NCI-H2107 treated with DMSO at 0.1 percent for 48 hours (cell line): ENCODE data around the gene DLGAP3.

Experiments
- DNase-seq: peaks from one replicate; lab custom pipeline; 2025; ENCODE audit not compliant: unreplicated experiment; lab: John Stamatoyannopoulos, UW

The DLGAP3 gene

GRCh38 chr1:34929853-34930701 lies 627 bp upstream of the DLGAP3 start:
- no peak for DNase-seq

DNA sequence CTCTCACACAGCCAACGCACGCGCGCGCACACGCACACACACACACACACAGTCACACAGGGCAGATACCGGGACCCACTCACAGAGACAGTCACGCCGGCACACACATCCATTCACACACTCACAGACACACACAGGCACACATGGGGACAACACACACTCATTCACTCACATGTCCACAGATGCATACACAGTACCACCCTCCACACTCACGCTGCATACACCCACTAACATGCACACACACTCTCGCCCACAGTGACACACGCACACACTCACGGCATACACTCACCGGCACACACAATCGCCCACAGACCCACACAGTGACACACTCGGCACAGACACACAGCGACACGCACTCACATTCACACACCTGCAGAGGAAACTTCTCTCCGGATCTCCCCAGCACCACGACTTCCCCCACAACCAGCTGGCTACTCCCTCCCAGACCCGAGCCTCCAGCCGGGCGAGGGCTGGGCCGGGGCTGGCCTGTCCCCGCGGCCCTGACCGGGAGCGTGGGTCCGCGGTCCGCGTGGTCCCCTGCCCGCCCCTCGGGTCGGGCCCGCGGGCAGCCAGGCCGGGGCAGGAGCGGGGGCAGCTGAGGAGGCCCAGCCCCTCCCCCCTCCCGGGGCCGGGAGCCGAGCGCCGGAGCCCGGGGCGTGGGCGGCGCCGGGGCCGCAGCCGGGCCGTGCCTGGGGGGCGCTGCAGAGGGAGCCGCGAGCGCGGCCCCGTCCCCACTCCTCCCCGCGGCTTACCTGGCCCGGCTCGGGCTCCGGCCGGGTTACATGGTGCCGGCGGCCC lies 552 bp downstream of the DLGAP3 start:
- no peak for DNase-seq

DNA sequence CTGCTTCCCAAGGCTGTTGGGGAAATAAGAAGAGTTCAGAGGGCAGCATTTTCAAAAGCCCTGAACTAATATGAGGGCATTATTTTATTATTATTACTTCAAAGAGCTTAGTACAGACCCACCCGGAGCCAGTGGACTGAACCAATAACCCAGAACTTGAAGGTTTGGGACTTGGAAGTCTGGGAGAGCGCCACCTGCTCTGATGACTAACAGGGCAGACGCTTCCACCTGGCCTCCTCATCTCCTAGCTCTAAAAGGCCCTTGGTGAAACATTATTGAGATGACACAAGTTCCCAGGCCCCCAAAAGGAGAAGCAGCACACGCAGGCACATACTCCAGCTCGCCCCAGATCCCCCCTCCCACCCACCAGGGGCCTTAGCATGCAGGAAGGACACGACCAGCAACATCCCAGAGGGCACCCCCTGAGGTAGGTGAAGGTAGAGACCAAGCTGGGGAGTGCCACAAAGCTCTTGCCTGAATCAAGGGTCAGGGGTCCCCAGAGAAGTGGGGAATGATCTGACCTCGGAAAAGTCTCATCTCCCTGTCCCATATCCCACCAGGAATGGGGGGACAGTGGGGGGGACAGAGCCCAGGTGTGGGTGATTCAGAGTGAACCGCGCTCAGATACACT lies 1.3 kb downstream of the DLGAP3 start:
- no peak for DNase-seq

DNA sequence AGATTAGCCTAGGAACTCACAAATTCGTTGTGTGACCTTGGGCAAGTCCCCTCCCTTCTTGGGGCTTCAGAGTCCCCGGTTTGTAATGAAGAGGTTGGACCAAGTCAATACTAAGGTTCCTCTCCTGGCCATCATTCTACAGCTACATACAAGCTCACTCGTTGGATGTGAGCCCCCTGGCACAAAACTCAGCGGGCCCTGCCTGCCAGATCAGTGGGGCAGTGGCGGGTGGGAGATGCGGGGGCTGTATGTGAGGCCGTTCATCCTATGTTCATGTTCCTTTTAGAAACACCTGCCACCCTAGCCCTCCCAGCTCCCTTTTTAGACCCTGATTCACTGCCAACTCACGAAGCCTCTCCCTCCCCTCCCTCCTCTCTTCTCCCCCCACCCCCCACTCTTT lies 2.1 kb downstream of the DLGAP3 start:
- no peak for DNase-seq

- no peak for DNase-seq
Observed at GRCh38 chr1:34926894-34927293, 2.6 kb downstream of the DLGAP3 start.

GRCh38 chr1:34926156-34926555 lies 3.3 kb downstream of the DLGAP3 start:
- no peak for DNase-seq

- DNase-seq = no peak
Observed at GRCh38 chr1:34925730-34926129, 3.7 kb downstream of the DLGAP3 start.

DNA sequence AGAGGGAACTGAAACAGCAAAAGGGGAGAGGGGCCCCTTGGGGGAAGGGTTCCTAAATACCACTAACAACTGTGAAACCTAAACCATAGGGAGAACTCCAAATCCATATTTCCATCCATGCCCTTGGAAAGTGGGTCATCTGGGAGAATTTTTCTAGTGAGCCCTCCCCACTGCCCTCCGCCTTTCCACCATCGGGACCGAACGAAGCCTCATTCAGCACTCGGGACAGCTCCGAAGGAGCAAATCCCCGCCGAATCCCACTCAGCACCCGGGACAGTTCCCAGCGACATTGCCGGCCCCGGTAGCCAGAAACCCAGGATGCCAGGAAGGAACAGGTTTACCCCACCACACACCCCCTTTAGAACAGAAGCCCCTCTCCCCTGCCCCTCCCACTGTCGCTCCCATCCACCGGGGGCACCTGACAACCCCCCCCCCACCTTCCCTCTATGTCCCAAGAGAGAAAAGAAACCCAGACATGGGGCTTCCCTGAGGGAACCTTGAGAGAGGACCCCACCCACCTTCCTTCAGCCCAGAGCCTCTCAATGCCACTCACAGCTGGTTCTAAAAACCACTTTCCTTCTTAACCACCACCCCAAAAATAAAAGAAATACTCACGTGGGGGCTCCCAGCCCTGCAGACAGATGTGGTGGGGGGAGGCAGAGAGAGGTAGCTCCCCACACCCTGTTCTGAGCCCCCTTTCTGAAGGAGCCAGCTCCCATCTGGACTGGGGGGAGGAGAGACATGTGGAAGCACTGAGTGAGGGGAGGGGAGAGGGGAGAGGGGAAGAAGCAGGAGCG lies 4.5 kb downstream of the DLGAP3 start:
- no peak for DNase-seq

DNA sequence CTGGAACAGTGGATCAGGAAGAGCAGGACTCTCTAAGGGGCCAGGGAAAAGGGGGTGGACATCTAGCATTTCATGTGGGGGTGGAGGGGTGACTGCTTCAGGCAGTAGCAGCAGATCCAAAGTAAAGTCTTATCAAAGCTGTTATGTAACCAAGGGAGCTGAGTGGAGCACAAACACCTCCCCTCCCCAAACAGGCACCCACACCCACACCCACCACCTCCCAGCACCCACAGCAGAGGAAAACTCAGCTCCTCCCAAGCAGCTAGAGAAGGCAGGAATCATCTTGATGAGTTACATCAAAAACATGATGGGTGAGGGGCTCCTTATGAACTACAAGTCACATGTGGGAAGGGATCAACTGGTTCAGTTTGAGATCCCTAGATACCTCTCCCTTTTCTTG lies 6.0 kb downstream of the DLGAP3 start:
- no peak for DNase-seq

GRCh38 chr1:34918977-34919561 lies 10.4 kb downstream of the DLGAP3 start:
- DNase-seq = no peak

- no peak for DNase-seq
Observed at GRCh38 chr1:34918386-34918976, 11.0 kb downstream of the DLGAP3 start.

GRCh38 chr1:34917017-34917416 lies 12.4 kb downstream of the DLGAP3 start:
- DNase-seq = no peak

- DNase-seq = no peak
Observed at GRCh38 chr1:34916104-34916503, 13.3 kb downstream of the DLGAP3 start.

GRCh38 chr1:34915521-34915920 lies 13.9 kb downstream of the DLGAP3 start:
- DNase-seq = no peak

- DNase-seq = no peak
Observed at GRCh38 chr1:34914958-34915357, 14.5 kb downstream of the DLGAP3 start.

DNA sequence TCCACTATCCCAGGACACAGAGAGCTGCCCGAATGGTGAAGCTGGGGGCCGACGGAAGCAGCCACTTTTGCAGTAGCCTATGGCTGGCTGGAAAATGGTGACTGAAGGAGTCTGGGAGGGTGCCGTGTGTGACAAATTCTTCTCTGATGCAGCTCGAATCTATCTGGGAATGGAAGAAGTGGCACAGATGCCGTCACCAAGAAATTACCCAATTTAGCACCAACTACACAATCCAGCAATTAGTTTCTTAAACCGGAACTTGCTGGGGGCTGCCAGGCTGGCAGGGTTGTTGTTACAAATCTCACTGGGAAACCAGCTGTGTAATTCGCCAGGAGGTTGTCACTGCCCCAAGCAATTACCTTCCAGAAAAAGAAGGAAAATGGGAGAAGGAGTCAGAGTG lies 18.0 kb downstream of the DLGAP3 start:
- DNase-seq = no peak

DNA sequence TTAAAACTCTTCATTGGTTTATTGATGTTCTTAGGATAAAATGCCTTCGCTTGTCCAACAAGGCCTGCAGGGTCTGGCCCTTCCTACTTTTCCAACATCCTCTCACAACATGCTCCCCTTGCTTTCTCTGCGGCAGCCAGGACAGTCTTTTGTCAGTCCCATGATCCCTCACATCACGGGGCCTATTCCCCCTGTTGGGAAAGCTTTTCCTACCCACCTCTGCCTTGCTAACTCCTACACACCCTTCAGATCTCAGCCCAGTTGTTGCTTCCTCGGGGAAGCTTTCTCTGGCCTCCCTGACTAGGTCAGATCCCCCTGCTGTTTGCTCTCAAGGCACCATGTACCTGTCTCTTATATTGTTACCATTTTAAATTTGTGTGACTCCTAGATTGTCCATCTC lies 19.0 kb downstream of the DLGAP3 start:
- no peak for DNase-seq

- DNase-seq = no peak
Observed at GRCh38 chr1:34908369-34908768, 21.1 kb downstream of the DLGAP3 start.

DNA sequence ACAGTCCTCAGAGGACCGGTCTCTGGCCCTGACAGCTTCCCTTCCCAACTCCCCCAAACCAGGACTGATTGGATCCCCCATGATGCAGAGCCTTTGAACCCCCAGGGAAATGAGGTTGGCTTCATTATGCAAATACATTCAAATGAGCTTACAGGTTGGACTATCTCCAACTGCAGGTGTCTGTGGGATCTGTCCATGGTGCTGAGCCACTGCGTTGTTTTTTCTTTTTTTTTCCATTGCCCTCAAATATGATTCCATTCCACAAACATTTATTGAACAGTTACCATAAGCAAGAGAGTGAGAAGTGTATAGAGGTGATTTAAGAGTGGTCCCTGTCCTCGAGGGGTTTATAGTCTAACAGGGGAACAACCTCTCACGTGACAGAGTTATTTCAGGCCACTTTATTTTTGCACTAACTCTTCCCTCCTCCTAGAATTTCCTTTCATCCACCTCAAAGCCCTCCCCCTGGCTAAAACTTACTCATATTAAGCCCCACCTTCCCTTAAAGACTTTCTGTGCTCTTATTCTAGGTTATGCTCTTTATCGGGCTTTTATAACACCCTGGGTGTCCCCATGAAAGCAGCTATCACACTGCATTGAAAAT lies 21.9 kb downstream of the DLGAP3 start:
- no peak for DNase-seq

- no peak for DNase-seq
Observed at GRCh38 chr1:34906756-34907155, 22.7 kb downstream of the DLGAP3 start.
